Choroid plexus epithelial cell (primary cell): ENCODE results near the gene FAM229B.
"Not testable (repeated sequence)": the region's sequence is repeated elsewhere in the genome, so short reads cannot be mapped to it uniquely, and the experiment has no call there.

ENCODE experiments used
- DNase-seq: peaks from one replicate; pipeline ENCODE4 v3.0.0-alpha.2; 2010; ENCODE audit warnings: low read depth
- H3K4me3 ChIP-seq: 2 replicates; pipeline ENCODE4 v1.5.1; 2011; ENCODE audit warnings: low read depth, mild to moderate bottlenecking, control low read depth, low read length, moderate library complexity
- TF ChIP-seq, protein P1 (sequence below): conservative IDR thresholded peaks from 2 replicates; pipeline ENCODE4 v1.5.1; 2011; ENCODE audit warnings: low read depth, mild to moderate bottlenecking, control low read depth, inconsistent platforms, low read length, moderate library complexity

Gene FAM229B

DNA sequence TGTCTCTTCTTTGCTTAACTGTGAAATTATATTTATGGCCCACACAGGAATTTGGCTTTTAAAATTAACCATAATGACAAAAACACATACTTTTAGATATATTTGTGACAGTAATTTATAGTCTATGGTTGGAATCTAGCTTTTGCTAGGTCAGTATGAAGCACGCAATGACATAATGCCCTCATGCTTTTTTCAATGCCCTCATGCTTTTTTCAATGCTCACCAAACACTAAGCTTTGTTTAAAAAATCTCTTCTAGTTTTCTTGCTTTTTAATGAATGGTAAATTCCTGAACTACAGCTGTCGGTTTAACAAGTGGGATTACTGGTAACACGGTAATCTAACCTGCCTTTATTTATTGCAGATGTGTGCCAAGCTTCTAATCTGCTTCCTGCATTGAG lies 20.8 kb upstream of the FAM229B start:
- TF ChIP-seq, protein P1, sequence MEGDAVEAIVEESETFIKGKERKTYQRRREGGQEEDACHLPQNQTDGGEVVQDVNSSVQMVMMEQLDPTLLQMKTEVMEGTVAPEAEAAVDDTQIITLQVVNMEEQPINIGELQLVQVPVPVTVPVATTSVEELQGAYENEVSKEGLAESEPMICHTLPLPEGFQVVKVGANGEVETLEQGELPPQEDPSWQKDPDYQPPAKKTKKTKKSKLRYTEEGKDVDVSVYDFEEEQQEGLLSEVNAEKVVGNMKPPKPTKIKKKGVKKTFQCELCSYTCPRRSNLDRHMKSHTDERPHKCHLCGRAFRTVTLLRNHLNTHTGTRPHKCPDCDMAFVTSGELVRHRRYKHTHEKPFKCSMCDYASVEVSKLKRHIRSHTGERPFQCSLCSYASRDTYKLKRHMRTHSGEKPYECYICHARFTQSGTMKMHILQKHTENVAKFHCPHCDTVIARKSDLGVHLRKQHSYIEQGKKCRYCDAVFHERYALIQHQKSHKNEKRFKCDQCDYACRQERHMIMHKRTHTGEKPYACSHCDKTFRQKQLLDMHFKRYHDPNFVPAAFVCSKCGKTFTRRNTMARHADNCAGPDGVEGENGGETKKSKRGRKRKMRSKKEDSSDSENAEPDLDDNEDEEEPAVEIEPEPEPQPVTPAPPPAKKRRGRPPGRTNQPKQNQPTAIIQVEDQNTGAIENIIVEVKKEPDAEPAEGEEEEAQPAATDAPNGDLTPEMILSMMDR, result no peak
- no peak for DNase-seq

DNA sequence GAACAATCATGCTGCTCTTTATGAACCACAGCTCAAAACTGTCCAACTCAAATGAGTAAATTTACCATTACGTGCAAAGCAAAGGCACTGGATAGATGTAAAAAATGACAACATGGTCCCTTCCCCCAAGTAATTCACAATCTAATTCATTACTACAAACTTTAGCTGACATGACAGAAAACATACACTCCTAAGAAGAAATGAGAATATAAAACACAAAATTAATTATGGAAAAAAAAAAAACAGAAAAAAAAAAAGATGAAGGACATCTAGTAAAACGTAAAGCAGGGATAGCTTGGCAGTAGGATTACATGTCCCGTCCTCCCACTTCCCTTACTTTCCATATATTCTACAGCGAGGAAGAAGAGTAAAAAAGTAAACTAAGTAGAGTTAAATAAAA lies 5.8 kb upstream of the FAM229B start:
- TF ChIP-seq, protein P1, result no peak
- H3K4me3 ChIP-seq, result no peak overlapping the region
- DNase-seq, result no peak

More for the DNA sequence above, 20.8 kb upstream of the FAM229B start:
- H3K4me3 ChIP-seq, result no peak overlapping the region

DNA sequence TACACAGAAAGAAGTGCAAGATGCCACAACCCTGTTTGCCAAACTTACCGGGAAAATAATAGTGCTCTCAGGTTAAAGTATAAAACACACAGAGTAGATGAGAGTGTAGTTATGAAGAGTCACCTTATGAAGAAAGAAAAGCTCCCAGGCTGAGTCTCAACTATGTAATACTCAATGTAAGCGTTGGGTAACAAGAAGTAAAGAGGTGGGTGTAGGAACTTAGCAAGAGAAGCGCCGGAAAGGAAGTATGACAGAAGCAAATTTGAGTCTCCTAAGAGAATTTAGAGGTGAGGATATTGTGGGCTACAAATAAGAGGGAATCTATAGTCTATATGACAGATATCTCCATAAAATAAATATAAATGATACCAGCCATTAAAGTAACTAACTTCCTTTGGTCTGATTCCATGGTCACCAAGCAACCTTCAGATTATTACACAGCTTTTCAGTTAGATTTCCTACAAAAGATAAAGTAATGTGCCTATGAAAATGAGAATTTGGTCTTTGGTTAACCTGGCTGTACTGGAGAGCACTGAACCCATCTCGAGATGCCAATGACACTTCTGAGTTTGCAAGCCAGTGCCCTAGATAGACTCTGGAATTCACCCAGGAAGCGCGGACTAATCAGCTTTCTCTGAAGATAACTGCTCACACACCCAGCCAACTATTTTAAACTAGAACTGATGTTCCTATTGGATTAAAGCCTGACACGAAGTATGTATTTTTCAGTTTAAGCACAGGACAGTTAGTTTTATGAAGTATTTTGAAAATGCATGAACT lies 1.9 kb upstream of the FAM229B start:
- H3K4me3 ChIP-seq, result no peak overlapping the region
- TF ChIP-seq, protein P1, result no peak
- no peak for DNase-seq

DNA sequence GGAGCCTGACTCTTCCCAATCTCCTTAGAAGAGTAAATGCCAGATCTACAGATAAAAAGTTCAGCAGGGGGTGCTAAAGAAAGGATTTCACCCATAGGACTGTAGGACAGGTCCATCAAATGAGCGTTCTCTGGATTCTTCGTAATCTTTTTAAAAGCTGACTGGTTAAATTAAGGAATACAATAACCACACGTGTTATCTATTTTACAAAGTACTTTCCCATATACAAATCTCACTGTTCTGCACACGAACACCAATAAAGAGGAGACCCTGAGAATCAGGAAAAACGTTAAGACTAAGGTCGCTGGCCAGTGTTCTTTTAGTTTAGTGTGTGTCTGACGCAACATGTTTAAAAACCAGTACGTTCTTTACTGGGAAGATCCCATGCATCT lies 651 bp upstream of the FAM229B start:
- H3K4me3 ChIP-seq, result peak overlapping the region; percentile 87
- peak; percentile 67 for DNase-seq
- TF ChIP-seq, protein P1, result no peak

DNA sequence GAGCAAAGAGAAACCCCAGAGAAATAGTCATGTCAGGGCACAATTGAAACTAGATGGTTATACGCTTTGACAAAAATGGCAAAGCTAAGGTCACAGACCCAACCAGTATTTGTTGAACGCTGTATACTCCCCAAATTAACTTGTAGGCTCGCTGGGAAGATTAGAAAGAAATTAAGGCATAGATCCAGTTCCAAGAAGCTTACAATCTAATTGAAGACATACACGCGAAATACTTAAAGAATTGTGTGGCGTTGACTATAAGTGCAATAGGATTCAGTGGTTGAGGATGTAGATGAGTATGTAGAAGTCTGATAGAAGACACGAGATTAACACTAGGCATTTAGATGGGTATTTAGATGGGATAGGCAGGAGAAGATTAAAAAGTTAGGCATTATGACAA lies 525 bp downstream of the FAM229B start:
- peak; percentile 8 for DNase-seq
- peak overlapping the region; percentile 87 for H3K4me3 ChIP-seq
- TF ChIP-seq, protein P1, result no peak

DNA sequence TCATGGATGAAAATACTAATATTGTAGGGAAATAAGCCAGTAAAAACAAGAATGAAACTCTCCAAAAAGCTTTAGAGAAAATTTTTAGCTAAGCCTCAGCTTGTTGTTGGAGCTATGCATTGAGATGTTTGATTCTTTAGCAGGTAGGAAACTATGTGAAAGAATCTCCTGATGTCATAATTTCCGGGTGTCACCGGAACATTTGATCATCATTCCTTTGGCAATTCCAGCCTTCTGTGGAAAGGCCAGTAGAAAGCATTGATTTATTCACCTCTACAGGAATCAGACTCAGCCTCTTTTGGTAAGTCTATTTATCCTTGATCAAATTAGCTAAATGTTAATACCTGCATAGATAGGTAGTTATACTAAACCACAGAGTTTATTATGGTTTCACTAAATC lies 9.5 kb downstream of the FAM229B start:
- H3K4me3 ChIP-seq, result no peak overlapping the region
- DNase-seq, result no peak
- TF ChIP-seq, protein P1, result no peak

DNA sequence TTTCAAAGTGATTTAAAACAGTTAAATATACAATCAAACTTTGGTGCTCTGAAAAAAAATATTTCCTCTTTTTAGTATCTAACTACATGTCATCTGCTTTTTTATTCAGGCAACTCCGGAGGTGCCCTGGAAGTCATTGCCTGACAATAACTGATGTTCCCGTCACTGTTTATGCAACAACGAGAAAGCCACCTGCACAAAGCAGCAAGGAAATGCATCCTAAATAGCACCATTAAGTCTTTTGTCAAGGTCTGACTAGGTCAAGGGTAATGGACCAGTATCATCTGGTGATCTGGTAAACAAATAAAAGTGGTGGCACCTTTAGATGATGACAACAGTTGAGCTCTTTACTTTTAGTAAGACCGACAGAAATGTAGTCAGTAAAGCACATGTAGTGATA lies 13.2 kb downstream of the FAM229B start:
- DNase-seq, result no peak
- TF ChIP-seq, protein P1, result no peak
- H3K4me3 ChIP-seq, result no peak overlapping the region

DNA sequence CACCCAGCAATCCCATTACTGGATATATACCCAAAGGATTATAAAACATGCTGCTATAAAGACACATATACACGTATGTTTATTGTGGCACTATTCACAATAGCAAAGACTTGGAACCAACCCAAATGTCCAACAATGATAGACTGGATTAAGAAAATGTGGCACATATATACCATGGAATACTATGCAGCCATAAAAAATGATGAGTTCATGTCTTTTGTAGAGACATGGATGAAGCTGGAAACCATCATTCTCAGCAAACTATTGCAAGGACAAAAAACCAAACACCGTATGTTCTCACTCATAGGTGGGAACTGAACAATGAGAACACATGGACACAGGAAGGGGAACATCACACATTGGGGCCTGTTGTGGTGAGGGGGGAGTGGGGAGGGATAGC lies 18.6 kb downstream of the FAM229B start:
- H3K4me3 ChIP-seq, DNase-seq: not testable (repeated sequence)
